ENCODE results near the gene CYTH3.

DNA sequence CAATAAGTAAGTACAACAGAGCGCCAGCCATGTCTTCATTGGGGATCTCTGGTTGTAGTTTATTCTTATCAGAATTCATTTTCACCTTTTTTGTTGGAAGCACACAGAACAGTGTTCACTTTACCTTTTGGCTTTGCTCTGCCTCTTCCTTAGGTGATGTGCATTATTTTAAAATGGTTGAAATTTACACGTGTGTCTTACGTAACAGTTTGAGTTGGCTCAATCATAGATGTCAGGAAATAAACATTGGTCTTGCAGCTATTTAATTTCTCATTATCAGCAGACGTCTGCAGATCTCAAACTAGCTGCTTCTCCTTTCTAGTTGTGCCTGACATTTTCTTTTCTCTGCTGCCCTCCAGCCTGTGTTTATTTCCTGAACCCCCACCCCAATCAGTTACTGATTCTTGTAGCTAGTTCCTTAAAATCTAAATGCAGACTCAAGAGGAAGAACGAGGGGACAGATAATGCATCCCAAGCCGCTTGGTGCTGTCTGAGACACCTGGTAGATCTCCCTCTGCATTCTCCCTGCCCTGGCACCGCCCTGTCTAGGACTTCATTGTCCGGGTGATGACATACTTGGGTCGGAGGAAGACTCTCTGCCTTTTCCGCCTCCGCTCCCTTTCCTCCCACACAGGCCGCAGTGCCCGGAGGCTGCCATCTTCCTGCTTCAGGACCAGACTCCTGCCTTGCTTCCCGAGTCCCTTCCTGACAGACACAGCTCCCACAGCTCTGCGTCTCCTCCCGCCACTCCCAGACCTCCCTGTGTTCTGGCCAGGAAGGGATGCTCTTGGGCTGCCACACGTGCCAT, 133.0 kb downstream of the CYTH3 start:
- TF ChIP-seq, protein P1, sequence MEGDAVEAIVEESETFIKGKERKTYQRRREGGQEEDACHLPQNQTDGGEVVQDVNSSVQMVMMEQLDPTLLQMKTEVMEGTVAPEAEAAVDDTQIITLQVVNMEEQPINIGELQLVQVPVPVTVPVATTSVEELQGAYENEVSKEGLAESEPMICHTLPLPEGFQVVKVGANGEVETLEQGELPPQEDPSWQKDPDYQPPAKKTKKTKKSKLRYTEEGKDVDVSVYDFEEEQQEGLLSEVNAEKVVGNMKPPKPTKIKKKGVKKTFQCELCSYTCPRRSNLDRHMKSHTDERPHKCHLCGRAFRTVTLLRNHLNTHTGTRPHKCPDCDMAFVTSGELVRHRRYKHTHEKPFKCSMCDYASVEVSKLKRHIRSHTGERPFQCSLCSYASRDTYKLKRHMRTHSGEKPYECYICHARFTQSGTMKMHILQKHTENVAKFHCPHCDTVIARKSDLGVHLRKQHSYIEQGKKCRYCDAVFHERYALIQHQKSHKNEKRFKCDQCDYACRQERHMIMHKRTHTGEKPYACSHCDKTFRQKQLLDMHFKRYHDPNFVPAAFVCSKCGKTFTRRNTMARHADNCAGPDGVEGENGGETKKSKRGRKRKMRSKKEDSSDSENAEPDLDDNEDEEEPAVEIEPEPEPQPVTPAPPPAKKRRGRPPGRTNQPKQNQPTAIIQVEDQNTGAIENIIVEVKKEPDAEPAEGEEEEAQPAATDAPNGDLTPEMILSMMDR (IDR thresholded peaks at IDR 0.05), result no peak
- no peak for TF ChIP-seq POLR2A (IDR thresholded peaks at IDR 0.05)
